ENCODE measurements around the gene PRRC2B. TPM values are rescaled to one million over a fixed set of nuclear protein-coding genes. Genes with fewer than 3 reads are reported as not detected.

Gene PRRC2B
- total and polyA plus RNA-seq, 2 of the 13 experiments (the other 11 are each of a cell fraction or from before 2014, with no cell fraction given): 20.8 to 37.4 TPM

- Histone ChIP-seq H3K4me2 (ENCODE audit: low read depth, low read length) (peak overlapping the region; percentile 83), H3K4me1 (ENCODE audit: insufficient read depth, low read length) (peaks cover 93% of the 10 kb centered on the region), H3K4me3 (replicated peaks in 1 of 3; ENCODE audit: insufficient read depth in 1 of 3, low read depth in 2 of 3, low read length in 3 of 3) (peak overlapping the region in 2 of 3 experiments; percentile 25 to 57; a peak in 4 of 6 replicates), H2AFZ (ENCODE audit: low read length) (no peak overlapping the region), H3K27me3 (ENCODE audit: control insufficient read depth in 1 of 2, insufficient read depth in 2 of 2, low read length in 2 of 2) (no peaks in the 10 kb centered on the region), H3K9me3 (ENCODE audit: low read length) (no peaks in the 10 kb centered on the region), H3K27ac (ENCODE audit: extremely low read length, insufficient read depth, low read length) (peak overlapping the region; percentile 70), H3K9ac (ENCODE audit: insufficient read depth, low read depth, low read length) (no peak overlapping the region), H4K20me1 (ENCODE audit: insufficient read depth, low read length) (peaks cover 86% of the 10 kb centered on the region), H3K79me2 (ENCODE audit: insufficient read depth, low read length) (peaks cover 94% of the 10 kb centered on the region), H3K36me3 (replicated peaks in 1 of 2; ENCODE audit: control insufficient read depth in 1 of 2, insufficient read depth in 2 of 2, low read length in 2 of 2) (peaks cover 3 to 10% of the 10 kb centered on the region in 2 experiments; a peak in 3 of 5 replicates)
- intact Hi-C loops (cut with micrococcal nuclease; ENCODE audit: unreplicated experiment): no loop called here
- FAIRE-seq (no peak), DNase-seq (ENCODE audit: low spot score) (no peak), ATAC-seq (no peak)
- BruUV-seq (replicated peaks): no TSS peak
- POLR2A ChIA-PET: interaction anchor here (2.0 kb wide), 1 partner anchor 29 kb away, joined by 14 read pairs; no protein-coding TSS in a partner anchor
- WGBS (ENCODE audit: low lambda C conversion rate): 76% methylated on average over 6 of the region's 6 CpGs
- TF ChIP-seq REST (IDR thresholded peaks at IDR 0.05; ENCODE audit: borderline replicate concordance in 1 of 2, low read depth in 1 of 2, low read length in 2 of 2) (no peak), ZBTB34 (CRISPR knock-in tag; IDR thresholded peaks at IDR 0.05) (0 out of 2 replicates have a peak, but pooled peaks have one; percentile 3), CTCF (CRISPR knock-in tag; IDR thresholded peaks at IDR 0.05) (0 out of 2 replicates have a peak, but pooled peaks have one; percentile 3)
- in situ Hi-C loops (cut with HindIII; ENCODE audit: extremely low pct_ligation_motif_present, low pct_unique_long_range_greater_than_20kb): no loop called here
- CTCF ChIA-PET (ENCODE audit: low intra/inter-chr PET ratio, low total read pairs): no interaction called here
Observed at GRCh38 chr9:131402073-131402472, 8.2 kb downstream of the PRRC2B start.
